HG02938 (cell line): ENCODE measurements around the gene MROH2A.

Experiments
- ATAC-seq: cut with Tn5 transposase; IDR thresholded peaks from one replicate; pipeline ENCODE4 v1.9.1; 2021; ENCODE audit warnings: mild to moderate bottlenecking, moderate library complexity; ENCODE audit not compliant: unreplicated experiment

Gene MROH2A

GRCh38 chr2:233817995-233818638 lies 40.0 kb downstream of the MROH2A start:
- no peak for ATAC-seq

DNA sequence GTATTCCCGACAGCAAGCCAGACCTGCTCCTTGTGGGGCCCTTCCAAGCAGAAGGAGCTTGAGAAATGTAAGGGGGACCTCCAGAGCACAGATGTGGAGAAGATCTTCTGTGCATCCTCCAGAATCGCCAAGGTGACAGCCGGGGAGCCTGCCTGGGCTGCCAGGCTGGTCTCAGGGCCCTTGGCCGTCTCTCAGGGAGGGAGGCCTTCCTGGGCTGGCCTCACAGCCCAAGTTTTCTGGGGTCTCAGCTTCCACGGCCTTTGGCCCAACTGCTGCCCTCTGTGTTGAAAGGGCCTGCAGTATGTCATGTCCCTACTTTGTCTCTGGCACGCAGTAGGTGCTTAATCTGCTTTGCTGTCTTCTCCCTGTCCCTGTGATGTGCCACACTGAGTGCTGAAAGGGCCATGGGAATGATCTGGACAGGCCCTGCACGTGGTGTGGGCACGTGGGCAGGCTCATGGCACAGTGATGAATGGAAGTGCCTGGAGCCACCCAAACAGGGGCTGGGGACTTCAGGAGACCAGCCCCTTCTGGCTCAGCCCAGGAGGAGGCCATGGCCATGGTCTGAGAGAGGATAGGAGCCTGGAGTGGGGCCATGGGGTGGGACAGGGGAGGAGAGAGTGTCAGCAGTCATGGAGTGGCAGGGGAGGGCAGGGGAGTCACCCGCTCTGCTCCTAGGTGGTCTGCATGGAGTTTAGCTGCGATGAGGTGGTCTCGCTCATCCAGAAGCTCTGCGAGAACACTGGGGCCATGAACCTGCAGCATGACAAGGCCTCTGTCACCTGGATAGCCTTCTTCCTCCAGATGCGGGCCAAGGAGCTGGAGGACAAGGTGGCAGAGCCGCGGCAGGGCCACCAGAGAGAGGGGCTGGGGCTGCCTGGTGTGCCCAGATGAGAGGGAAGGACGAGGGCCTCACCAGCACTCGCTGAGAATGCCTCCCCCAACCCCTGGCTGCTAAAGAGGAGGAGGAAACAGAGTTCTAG lies 40.8 kb downstream of the MROH2A start:
- ATAC-seq = no peak

GRCh38 chr2:233819884-233820773 lies 42.0 kb downstream of the MROH2A start:
- no peak for ATAC-seq

DNA sequence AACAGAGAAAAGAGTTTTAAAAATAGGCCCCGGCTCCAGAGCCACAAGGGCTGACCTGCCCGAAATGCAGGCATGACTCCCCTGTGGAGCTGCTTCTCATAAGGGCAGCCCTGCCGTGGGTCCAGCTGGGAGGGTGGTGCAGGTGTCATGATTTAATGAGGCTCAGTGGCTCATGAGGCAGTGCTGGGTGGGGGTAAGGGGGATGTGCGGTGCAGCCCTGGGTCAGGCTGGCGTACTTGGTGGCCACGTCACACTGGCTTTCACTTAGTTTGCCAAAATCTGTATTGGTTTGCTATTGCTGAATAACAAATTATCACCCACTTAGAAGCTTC lies 42.6 kb downstream of the MROH2A start:
- ATAC-seq = no peak

DNA sequence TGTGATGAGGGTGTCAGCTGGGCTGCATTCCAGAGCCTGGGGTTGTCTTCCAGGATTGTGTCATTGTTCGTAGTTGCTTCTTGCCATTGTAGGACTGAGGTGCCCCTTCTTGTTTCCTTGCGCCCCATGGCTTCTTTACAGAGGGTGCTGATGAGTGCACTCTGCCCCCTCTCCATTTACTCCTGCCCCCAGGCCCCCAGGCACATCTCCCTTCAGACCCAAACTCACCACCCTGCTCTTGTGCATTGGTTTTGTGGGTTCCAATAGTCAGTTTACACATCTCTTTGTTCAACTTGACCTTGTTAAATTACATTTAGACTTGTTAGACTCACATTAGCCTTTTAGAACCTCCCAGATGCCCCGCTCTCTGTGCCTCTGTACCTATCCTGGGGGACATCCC lies 43.1 kb downstream of the MROH2A start:
- no peak for ATAC-seq

GRCh38 chr2:233821709-233822100 lies 43.6 kb downstream of the MROH2A start:
- no peak for ATAC-seq

DNA sequence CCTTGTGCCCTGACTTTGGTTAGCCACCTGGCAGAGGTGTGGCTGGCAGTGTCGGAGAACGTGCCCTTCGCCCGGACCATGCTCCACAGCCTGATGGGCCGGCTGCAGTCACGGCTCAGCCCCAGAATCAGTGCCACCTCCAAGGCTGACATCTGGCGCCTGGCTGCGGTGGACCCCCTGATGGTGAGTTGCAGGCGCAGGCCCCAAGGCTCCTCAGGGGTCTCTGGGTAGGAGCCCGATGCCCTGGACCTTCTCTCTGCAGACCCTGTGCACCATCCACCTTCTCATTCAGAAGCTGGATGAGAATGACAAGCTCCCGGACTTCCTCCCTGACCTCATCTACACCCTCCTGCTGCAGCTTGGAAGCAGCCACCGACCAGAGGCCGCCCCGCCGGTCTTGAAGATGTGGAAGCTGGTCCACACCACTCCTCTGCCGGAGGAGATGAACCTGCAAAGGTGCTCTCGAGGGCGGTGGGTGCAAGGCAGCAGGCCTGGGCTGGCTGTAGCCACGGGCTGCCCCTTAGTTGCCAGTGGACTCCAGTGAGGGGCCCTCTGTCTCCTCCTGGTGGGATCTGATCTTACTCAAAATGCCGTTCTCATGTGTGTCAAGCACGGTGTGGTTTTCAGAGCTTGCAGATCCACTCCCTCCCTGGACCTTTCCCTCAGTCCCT lies 44.1 kb downstream of the MROH2A start:
- ATAC-seq = no peak

GRCh38 chr2:233822781-233823730 lies 44.9 kb downstream of the MROH2A start:
- ATAC-seq = no peak

DNA sequence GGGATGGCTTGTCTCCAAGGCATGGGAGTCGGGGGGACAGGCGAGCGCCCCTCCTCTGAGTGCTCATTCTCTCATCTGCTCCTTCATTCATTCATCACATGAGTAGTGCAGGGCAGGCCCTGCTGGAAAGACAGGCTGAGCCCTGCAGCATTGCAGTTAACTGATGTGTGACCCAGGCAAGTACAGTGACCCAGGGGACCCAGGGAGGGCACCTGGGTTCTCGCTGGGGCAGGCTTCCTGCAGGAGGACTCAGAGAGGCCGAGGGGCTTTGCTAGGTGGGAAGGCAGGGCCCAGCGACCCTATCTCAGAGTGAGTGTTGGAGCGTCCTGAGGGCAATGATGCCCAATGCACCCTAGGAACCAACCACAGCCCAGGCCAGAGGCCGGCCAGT lies 45.6 kb downstream of the MROH2A start:
- ATAC-seq = no peak

- ATAC-seq = no peak
Observed at GRCh38 chr2:233824373-233824772, 46.2 kb downstream of the MROH2A start.

DNA sequence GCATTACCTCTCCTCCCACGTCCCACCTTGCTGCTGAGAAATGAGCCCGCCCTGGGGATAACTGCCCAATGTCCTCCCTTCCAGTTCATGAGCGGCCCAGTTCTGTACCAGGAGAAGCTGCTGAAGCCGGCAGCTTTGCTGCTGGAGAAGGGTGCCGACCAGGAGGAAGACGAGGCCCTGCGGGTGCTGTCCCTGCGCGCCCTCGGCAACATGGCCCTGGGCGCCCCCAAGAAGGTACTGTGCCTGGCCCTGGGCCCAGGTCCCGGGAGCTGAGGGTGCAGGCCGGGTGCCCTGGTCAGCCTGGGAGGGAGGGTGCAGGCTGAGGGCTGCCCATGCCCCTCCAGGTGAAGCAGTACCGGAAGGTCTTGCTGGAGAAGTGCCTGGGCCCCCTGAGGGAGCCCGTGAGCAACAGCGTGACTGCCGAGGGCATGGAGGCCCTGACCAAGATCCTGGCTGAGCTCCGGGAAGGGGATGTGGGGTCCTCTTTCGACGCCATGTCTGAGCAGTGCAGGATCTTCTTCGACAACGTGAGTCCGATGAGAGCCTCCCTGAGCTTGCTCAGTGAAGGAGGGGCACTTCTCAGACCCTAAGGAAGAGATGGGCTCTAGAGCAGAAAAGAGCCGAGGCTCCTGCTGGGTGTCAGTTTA lies 50.5 kb downstream of the MROH2A start:
- no peak for ATAC-seq

DNA sequence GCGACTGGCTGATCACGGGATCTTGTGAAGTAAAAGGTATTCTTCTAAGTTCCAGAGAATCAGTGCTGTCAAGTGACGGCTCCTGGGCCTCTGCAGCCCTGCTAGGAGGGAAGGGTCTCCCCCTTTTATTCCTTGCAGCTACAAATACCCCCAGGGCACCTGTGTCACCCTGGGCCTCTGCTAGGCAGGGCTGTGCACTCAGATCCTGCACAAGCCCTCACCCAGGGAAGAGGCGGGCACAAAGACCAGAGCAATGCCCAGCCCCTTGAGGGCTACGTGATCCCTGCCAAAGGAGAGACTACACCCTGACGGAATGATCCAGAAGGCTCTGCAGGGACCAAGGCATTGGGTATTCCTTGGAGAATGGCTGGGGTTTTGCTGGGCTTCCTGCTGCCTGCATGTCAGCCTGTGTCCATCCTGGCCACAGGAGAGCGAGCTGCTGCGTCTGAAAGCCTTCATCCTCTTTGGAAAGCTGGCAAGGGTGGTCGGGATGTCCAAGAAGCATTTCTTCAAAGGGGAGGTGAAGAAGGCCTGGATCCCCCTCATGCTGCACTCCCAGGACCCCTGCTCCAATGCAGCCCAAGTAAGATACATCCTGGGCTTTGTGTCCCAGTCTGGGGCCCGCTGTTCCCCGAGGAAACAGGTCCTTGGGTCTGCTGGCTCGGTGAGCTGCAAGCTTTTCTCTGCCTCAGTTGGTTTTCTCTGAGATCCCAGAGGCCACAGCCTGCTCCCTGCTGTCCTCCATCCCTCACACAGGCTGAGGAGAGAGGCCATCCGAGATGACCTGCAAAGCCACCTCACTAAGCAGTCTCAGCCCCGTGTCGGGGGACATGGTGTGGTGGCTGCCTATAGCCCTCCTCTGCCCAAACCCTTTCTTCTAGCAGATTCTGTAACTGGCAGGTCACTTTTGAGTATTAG lies 51.3 kb downstream of the MROH2A start:
- no peak for ATAC-seq

DNA sequence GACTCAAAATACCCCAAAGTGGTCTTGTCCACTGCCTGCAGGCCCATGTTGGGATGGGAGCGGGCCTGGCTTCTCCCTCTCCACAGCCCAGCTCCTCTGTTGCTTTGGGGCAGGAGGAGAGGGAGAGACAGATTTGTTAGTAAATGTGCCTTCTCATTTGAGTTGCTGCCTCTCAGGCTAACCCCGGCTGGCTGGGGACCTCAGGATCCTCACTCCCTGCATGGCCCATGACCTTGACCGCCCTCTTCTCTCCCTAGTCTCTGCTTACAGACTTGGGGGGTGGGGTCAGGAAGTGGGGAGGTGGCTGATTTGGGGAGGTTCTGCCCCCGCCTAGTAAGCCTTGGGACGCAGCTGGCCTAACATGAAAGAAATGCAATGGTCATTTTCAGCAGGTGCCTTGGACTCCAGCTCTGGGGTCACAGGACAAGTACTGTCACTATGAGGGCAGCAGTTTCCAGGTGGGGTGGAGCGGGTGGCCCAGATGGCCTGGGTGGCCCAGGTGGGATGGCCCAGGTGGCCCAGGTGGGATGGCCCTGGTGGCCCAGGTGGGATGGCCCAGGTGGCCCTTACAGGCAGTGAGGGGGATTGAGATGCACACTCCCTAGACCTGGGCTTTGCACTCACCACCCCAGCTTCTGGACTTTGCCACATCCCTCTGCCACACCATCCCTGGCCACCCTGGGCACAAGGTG lies 52.1 kb downstream of the MROH2A start:
- no peak for ATAC-seq

- no peak for ATAC-seq
Observed at GRCh38 chr2:233831011-233831721, 53.0 kb downstream of the MROH2A start.

- no peak for ATAC-seq
Observed at GRCh38 chr2:233831861-233832260, 53.7 kb downstream of the MROH2A start.

- no peak for ATAC-seq
Observed at GRCh38 chr2:233832414-233832813, 54.3 kb downstream of the MROH2A start.

DNA sequence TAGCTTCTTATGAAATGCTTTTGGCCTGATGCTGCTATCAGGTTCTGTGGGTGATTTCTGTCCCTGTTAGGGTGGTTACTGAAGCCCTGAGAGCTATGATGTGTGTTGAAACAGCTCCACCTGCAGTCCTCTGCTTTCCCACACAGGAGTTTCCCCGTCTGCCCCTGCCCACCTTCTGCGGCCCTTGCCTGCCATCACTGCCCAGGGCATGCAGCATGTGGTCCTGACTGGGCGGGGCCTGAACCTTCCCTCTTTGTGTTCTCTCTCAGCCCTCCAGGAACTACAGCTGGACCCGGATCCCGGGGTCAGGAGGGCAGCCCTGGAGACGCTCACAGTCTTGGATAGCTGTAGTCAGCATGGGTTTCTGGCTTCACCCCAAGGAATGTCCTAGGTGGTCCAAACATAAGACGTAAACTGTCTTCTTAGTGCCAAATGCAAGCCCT lies 54.8 kb downstream of the MROH2A start:
- ATAC-seq = no peak
